ENCODE measurements around the gene BFSP2.
"Not testable (repeated sequence)": the region's sequence is repeated elsewhere in the genome, so short reads cannot be mapped to it uniquely, and the experiment has no call there.

Gene BFSP2

DNA sequence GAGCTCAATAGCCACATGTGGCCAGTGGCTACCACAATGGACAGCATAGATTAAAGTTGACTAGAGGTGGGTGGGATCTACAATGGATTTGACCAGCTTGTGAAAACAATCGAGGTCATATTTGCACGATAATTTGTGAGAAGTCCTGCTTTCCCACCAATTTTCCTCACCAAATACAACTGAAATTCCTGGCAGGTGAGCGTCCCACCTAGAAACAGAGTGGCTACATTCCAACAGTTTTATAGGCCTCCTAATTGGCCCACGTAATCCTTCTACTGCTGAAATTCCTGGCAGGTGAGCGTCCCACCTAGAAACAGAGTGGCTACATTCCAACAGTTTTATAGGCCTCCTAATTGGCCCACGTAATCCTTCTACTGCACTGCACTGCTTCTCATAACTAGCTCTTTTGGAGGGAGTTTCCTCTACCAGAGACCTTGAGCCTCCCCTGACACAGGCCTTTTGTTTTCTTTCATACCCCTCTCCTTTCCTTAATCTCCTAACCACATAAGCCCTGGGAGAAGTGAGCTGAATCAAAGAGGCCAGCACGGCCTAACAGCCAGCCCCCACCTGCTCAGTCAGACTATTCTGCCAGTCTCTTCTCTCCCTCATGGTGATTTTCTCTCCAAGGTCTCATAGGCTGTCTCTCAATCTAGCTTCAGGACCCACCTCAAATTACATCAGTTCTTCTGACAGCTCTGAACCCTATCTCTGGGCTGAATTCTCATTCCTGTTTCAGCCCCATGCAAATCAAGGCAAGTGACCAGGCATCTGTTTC is 80.2 kb downstream of the BFSP2 start:
- DNase-seq (ENCODE audit: low read depth) = no peak

GRCh38 chr3:133482474-133482873 is 82.6 kb downstream of the BFSP2 start:
- not testable (repeated sequence) for DNase-seq (ENCODE audit: low read depth)

DNA sequence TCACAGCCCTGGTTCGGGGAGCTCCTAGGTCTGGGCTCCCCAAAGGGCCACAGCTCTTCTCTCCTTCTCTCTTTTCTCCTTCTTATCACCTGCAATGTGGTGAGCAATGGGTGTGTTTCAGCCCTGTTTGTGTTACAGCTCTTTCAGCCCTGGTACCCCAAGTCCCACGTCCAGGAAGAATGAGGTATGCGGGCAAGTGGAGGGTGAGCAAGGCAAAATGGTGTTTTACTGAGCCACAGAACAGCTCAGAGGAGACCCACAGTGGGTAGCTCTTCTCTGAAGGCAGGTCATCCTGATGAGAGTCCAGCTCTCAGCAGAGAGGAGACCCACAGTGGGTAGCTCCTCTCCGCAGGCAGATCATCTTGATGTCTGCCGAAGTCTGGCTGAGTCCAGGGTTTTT is 86.8 kb downstream of the BFSP2 start:
- no peak for DNase-seq (ENCODE audit: low read depth)

GRCh38 chr3:133487204-133487603 is 87.3 kb downstream of the BFSP2 start:
- no peak for DNase-seq (ENCODE audit: low read depth)

DNA sequence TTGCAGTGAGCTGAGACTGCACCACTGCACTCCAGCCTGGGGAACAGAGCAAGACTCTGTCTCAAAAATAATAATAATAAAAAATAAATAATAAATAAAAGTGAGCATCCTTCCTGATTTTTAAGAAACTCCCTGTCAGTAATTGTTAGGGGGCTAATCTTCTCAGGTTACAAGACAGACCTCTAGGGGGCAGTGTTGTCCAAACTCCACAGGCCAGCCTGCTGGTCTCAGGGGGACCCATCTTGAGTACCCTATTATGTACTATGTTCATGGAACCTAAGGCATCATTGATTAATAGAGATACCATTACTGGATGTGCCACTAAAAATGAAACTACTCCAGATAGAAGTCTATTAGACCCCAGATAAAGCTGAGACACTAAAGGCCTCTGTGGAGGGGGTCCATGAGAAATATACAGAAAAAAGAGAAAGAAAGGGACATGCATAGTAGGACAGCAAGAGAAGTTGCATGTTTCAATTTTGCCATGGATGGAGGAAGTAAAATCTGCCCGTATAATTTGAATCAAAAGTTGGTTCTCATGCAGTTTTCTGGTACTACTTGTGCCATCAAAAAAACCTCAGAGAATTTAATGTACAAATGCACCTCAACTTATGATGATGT is 88.2 kb downstream of the BFSP2 start:
- peak; percentile 40 for DNase-seq (ENCODE audit: low read depth)

DNA sequence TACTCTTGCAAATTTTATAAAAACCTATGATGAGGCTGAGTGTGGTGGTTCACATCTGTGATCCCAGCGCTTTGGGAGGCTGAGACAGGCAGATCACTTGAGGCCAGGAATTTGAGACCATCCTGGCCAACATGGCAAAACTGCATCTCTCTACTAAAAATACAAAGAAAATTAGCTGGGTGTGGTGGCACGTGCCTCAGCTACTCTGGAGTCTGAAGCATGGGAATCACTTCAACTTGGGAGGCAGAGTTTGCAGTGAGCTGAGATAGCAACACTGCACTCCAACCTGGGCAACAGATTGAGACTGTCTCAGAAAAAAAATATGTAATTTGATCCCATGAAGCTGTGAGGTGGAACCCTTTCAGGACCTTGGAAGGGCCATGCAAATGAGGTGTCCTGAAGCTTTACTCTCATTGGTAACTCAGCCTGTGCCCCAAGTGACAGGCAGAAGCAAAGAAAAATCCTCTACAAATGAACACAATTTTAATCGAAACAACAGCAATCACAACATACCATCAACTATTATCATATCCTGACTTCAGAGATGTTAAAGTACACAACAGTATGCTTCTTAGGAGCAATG is 89.0 kb downstream of the BFSP2 start:
- DNase-seq (ENCODE audit: low read depth) = no peak

GRCh38 chr3:133489466-133490085 is 89.7 kb downstream of the BFSP2 start:
- no peak for DNase-seq (ENCODE audit: low read depth)

GRCh38 chr3:133490468-133491351 is 90.9 kb downstream of the BFSP2 start:
- peak; percentile 20 for DNase-seq (ENCODE audit: low read depth)

- no peak for DNase-seq (ENCODE audit: low read depth)
Observed at GRCh38 chr3:133491481-133492059, 91.7 kb downstream of the BFSP2 start.

DNA sequence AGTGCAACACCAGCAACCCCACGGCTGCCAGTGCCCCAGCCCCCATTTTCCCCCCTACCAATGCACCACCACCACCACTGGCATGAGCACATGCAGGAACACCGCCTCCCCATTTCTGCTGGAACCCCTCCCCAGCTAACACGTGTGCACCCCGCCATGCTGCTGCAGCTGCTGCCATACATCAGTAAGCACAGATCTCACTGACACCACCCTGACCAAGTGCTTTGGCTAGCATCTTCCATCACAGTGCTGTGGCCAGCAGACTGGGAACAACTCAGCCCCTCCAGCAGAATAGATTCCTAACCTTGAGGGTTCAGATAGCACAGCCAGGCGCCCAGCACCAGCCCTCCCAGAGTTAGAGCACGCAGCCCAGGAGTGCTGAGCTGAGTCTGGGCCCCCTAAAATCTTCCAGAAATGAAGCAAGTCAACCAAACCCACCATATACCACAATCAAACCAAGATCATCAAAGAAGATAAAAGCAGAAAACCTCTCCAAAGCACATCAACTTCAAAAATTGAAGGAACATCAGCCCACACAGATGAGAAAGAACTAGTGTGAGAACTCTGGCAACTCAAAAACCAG is 92.4 kb downstream of the BFSP2 start:
- no peak for DNase-seq (ENCODE audit: low read depth)

DNA sequence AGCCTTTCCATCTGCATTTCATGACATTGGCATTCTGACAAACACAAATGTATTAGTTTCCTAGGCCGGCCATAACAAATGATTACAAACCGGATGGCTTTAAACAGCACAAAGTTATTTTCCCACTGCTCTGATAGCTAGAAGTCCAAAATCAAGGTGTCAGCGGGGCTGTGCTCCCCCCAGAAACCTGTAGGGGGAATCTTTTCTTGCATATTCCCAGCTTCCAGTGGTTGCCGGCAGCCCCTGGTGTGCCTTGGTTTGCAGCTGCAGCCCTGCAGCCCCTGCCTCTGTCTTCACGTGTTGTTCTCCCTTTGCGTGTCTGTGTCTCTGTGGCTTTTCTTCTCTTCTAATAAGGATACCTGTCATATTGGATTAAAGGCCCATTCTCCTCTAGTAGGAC is 94.6 kb downstream of the BFSP2 start:
- no peak for DNase-seq (ENCODE audit: low read depth)

GRCh38 chr3:133502542-133502941 is 102.7 kb downstream of the BFSP2 start:
- DNase-seq (ENCODE audit: low read depth) = not testable (repeated sequence)

- DNase-seq (ENCODE audit: low read depth) = no peak
Observed at GRCh38 chr3:133503409-133503808, 103.6 kb downstream of the BFSP2 start.

DNA sequence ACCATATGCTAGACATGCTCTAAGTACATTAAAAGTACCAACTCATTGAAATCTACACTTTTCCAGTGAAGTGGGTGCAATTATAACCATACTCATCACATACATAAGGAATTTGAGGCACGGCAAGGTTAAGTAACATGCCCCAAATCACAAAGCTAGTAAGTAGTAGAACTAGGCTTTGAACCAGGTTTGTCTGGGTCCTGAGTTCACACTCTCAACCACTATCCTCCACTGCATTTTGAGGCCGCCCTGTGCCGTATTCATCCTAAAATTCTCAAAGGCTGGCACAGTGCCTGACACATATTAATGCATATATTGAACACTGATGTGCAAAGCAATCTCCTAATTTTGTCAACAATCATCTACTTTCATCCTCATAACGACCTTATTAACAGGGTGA is 104.9 kb downstream of the BFSP2 start:
- no peak for DNase-seq (ENCODE audit: low read depth)

DNA sequence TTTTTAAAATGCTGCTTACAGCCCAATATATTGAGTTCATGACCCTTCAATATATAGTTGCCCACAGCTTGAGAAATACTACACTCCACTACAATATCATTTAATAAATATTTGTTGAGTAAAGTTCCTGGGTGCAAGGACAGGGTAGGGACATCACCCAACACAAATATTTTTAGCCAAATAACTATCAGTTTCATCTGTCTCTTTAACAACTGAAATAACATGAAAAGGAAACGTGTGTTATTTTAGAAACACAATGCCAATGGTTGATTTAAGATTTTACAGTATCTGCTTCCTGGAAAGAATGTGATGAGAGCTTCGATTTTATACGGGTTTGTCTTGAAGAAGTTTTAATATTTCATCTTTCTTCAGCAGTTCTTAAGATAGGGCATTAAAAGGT is 106.0 kb downstream of the BFSP2 start:
- DNase-seq (ENCODE audit: low read depth) = no peak

GRCh38 chr3:133506215-133506901 is 106.5 kb downstream of the BFSP2 start:
- DNase-seq (ENCODE audit: low read depth) = no peak

DNA sequence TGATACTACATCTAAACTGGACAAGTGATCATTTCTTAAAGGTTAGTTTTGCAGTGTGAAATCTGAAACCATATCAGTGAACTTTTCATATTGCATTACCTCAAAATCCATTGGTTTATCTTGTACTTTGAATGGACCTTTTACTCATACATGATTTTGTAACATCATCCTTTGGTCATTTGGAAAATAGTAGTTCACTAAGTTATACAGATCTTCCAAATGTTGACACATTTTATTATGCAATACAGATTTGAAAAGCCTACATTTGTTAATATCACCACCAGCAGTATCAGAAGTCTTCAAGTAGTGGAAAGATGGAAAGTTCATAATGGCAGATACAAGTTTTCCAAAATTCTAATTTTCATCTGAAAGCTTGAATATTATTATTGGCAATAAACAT is 109.6 kb downstream of the BFSP2 start:
- DNase-seq (ENCODE audit: low read depth) = no peak

DNA sequence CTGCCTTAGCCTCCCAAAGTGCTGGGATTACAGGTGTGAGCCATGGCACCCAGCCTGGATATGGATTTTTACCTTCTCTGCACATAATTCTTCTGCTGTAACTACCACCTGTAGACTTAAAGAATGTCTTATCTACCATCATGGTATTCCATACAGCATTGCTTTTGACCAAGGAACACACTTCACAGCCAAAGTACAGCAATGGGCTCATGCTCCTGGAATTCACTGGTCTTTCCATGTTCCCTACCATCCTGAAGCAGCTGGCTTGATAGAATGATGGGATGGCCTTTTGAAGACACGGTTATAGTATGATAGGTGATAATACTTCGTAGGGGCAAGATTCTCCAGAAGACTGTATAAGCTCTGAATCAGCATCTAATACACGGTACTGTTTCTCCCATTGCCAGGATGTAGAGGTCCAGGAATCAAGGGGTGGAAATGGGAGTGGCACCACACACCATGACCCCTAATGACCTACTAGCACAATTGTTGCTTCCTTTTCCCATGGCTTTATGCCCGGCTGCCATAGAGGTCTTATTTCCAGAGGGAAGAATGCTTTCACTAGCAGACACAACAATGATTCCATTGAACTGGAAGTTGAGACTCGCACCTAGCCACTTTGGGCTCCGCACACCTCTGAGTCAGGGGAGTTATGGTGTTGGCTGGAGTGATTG is 112.7 kb downstream of the BFSP2 start:
- DNase-seq (ENCODE audit: low read depth) = no peak

GRCh38 chr3:133514418-133514817 is 114.6 kb downstream of the BFSP2 start:
- DNase-seq (ENCODE audit: low read depth) = no peak

DNA sequence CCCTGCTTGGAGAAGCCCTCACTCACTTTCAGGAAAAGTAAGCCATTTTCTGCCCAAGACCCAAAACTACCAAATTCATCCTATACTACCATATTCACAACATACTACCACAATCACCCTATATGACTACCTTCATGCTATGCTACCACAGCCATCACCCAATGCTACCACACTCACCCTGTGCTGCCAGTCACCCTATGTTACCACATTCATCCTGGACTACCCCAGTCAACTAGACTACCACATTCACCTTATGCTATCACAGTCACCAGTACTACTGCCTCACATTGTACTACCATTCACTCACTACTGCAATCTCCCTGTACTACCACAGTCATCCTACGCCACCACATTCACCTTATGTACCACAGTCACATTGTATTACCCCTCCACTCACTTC is 115.3 kb downstream of the BFSP2 start:
- no peak for DNase-seq (ENCODE audit: low read depth)

All from T follicular helper cell (primary cell).